Keratinocyte (primary cell): ENCODE measurements around the gene PLTP.

Experiments
- CTCF ChIP-seq, 3 experiments: IDR thresholded peaks in 1 of 3; conservative IDR thresholded peaks in 1 of 3; optimal IDR thresholded peaks in 1 of 3; 2 replicates in 2 of 3; 3 replicates in 1 of 3; pipeline versions ENCODE3 to v1.5.1; 2011; ENCODE audit warnings: low read length in 3 of 3, mild to moderate bottlenecking in 3 of 3, moderate library complexity in 2 of 3, control low read depth in 1 of 3, inconsistent platforms in 1 of 3; ENCODE audit not compliant: insufficient read depth in 2 of 3; ENCODE audit errors: extremely low read depth in 1 of 3
- EZH2 ChIP-seq: IDR thresholded peaks from one replicate; pipeline ENCODE4 v1.6.1; 2012; ENCODE audit warnings: inconsistent platforms, mild to moderate bottlenecking, low read length, moderate library complexity

GRCh38 chr20:45873409-45874103 is 38.4 kb downstream of the PLTP start:
- no peak for TF ChIP-seq CTCF (optimal IDR thresholded peaks at IDR 0.05 in 1 of 3, IDR thresholded peaks at IDR 0.05 in 1 of 3, conservative IDR thresholded peaks at IDR 0.05 in 1 of 3; ENCODE audit: extremely low read depth in 1 of 3, insufficient read depth in 2 of 3, low read length in 3 of 3)
- no peak for TF ChIP-seq EZH2
